Fibroblast of upper back skin (primary cell): ENCODE results near the gene ABCA1.
"Not testable (repeated sequence)": the region's sequence is repeated elsewhere in the genome, so short reads cannot be mapped to it uniquely, and the experiment has no call there.

Source experiments
- DNase-seq: peaks from one replicate; pipeline ENCODE4 v3.0.0-alpha.2; 2013

Gene ABCA1

DNA sequence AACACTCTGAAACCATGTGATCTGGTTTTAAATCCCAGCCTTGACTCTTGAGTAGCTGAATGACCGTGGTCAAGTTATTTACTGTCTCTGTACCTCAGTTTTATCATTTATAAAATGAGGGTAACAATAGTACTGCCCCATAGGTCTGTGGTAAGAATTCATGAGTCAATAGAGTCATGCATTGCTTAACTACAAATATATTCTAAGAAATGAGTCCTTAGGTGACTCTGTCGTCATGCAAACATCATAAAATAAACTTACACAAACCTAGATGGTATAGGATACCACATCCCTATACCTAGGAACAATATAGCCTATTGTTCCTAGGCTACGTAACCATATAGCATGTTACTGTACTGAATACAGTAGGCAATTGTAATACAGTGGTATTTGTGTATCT lies 20.3 kb upstream of the ABCA1 start:
- no peak for DNase-seq

DNA sequence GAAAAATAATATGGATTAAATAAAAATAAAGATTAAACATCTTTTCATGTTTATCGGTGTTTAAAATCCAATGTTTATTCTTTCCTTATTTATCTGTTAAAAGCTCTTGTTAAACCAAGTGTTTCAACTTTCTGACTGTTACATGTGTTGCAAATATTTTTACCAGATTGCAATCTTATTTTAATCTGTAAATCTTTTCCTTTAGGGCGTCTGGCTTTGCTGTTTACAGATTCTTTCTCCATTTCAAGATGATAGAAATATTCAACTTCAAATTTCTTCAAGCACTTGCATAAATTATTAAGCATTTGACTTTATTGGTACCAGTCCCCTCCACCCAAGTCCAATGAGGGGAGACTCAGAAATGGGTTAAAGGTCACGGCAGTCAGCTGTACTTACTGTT lies 16.9 kb upstream of the ABCA1 start:
- DNase-seq, result no peak

- DNase-seq, result peak; percentile 46
These were observed 16.4 kb upstream of the ABCA1 start for GRCh38 chr9:104944356-104944755.

- no peak for DNase-seq
These were observed 13.6 kb upstream of the ABCA1 start for GRCh38 chr9:104941597-104941996.

DNA sequence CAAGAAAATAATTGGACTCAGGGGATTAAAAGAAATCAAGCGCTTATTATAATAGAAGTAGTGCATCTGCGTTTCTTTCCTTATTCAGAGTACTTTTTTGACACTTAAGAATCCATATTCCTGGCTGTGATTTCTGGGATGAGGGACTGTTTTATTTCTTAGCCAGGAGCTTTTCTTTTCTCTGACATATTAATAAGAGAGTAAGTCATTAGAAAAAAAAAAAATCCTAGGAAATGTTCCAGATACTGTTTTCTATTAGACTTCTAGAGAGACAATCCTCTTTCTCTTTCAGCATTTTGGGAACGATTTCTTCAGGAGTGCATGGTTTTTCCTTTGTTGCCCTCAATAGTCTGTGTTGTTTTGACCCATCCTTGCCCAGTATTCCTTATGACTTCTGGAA lies 8.3 kb upstream of the ABCA1 start:
- DNase-seq, result no peak

- DNase-seq, result not testable (repeated sequence)
These were observed 7.5 kb upstream of the ABCA1 start for GRCh38 chr9:104935501-104935810.

GRCh38 chr9:104934691-104935500 lies 6.9 kb upstream of the ABCA1 start:
- DNase-seq, result peak; percentile 41

DNA sequence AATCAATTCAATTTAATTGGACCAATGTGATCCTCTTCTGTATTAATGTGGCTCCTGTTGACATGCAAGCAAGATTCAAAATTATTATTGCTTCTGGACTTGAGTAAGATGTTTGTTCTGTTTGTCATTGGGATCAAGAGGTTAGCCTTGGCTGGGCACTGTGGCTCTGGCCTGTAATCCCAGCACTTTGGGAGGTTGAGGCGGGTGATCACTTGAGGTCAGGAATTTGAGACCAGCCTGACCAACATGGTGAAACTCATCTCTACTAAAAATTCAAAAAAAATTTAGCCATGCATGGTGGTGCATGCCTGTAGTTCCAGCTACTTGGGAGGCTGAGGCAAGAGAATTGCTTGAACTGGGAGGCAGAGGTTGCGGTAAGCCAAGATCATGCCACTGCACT lies 5.1 kb upstream of the ABCA1 start:
- not testable (repeated sequence) for DNase-seq

DNA sequence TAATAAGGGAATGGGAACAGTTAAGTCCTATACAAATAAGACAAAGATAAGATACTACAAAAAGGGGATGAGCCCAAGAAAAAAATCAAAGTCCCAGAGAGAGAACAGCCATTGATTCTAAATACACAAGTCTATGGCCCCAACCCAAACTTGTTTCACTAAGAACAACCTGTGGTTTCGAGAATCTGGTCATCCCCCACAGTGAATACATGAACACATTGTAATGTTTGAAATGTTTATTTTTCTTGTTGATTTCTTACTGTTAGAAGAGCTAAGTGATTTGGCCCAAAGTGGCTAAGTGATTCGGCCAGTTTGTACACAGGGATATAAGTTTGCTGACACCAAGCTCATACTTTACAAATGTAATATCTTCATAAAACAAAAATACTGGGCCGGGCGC lies 3.3 kb upstream of the ABCA1 start:
- DNase-seq, result no peak

DNA sequence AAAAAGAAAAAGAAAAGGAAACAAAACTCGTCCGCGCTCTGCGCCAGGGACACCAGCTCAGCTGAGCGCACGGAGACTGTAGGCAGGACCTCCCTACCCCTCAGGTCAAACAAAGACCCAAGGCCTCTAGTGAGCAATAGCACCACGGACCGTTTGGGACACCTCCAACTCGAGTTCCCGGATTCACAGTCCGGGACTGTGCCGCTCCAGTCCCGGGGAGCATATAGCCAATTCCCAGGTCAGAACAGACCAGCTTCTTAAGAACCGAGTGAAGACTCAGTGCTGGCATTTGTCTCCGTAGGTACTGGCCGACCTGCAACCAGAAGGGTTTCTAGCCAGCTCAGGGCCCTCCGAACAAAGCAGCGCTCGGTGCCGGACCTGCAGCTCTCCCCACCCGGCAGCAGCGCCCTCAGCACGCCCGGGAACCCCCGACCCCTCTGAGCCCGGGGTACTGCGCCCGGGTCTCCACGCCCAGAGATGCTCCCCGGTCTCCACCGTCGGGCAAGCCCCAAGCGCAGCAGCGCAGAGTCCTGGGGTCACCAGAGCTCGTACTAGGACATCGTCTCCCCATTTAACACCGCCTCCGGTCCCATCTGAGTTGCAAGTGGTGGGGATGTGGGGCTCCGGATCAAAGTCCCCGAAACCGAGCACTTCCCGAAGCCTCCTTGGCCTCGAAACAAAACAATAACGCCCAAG lies 591 bp downstream of the ABCA1 start:
- DNase-seq, result no peak

GRCh38 chr9:104923740-104924139 lies 4.2 kb downstream of the ABCA1 start:
- no peak for DNase-seq

GRCh38 chr9:104923289-104923688 lies 4.7 kb downstream of the ABCA1 start:
- DNase-seq, result peak; percentile 91

DNA sequence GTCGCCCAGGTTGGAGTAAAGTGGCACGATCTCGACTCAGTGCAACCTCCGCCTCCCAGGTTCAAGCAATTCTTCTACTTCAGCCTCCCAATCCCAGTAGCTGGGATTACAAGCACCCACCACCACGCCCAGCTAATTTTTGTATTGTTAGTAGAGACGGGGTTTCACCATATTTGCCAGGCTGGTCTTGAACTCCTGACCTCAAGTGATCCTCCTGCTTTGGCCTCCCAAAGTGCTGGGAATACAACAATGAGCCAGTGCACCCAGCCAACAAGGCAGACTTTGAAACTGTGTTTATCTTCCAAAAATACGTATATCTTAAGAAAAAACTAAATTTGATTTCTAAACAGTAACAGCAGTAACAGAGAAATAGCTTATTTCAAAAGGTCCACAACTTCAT lies 5.2 kb downstream of the ABCA1 start:
- DNase-seq, result not testable (repeated sequence)

GRCh38 chr9:104921067-104921741 lies 6.8 kb downstream of the ABCA1 start:
- DNase-seq, result no peak

DNA sequence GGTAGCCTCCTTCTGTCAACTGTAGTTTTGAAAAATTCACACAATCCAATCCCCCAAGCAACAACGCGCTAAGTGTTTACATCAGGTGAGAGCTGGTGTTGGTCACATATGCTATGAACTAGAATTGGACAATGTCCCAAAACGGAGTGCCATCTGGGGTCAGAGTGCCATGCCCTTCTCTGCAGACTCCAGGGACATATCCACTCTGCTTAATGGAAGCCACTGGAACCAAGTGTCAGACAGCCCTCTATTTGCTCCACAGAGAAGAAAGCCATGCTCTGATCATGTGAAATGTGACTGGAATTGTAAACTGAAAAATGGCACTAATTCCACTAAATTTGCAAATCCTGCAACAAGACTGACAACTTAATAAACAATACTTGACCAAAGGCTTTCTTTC lies 12.2 kb downstream of the ABCA1 start:
- DNase-seq, result no peak

GRCh38 chr9:104915049-104915448 lies 12.9 kb downstream of the ABCA1 start:
- no peak for DNase-seq

DNA sequence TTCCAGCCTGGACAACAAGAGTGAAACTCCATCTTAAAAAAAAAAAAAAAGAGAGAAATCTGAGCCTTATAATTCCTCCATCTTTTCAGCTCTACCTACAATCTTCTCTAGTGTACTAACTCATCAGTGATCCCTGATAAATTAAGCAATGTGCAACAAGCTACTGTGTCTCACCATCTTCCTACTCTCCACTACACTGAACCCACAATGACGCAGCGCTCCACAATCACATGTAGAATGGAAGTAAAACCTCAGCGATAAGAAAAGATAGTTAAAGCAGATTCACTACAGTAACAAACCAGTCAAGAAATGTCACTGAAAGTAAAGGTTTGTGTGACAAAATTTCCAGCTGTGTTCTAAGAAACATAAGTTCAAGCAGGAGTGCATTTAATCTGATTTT lies 13.5 kb downstream of the ABCA1 start:
- DNase-seq, result no peak

- DNase-seq, result no peak
These were observed 15.3 kb downstream of the ABCA1 start for GRCh38 chr9:104912606-104913005.

DNA sequence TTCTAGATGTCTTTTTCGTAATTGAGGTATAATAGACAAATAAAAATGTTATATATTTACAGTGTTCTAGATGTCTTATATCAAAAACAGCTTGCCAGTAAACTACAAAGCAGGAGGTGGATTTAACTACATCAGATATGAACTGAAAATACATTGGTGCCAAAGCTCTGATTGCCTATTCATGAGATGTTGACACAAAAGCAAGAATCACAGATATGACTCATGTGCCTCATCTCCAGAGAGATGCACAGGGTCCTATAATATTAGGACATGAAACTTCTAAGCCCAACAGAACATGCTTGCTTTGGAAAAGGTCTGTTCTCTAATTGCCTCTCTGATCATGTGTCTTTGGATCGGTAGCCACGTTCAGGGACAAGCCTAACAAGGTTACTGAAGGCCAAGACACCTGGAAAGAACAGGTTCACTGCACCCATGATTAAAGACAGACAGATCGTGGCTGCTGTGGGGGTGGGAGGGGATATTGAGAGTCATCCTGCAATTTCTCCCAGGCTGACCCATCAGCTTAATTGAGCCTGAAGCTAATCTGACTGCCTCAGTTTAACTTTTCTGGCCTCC lies 16.8 kb downstream of the ABCA1 start:
- peak; percentile 26 for DNase-seq

- DNase-seq, result peak; percentile 87
These were observed 20.5 kb downstream of the ABCA1 start for GRCh38 chr9:104907278-104907951.

GRCh38 chr9:104906441-104907277 lies 21.3 kb downstream of the ABCA1 start:
- DNase-seq, result peak; percentile 64

DNA sequence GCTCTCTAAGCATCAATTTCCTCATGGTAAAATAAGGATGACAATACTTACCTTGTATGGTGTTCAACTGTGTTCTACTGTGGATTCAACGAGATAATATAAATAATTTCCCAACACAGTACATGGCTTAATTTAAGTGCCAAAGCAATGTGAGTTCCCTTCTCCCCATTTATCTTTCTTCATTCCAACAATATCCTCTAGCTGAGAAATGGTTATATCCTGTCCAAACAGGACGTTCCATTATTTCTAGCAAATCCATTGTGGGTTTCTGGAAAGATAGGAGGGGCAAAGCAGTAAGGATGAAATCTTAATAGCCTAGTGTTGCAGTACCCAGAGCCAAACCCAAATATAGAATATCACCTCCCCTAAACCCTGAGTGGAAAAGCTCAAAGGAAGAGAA lies 22.0 kb downstream of the ABCA1 start:
- DNase-seq, result peak; percentile 20
